IMR-90 (cell line): Measurements from ENCODE around the gene SDC1. TPM values are rescaled to one million over a fixed set of nuclear protein-coding genes. Genes with fewer than 3 reads are reported as not detected.

Experiments
- ATAC-seq: fragments of 200-7000 bp; cut with Tn5 transposase; 2 replicates; pipeline ENCODE4 v1.9.1; 2020; ENCODE audit warnings: low read depth, mild to moderate bottlenecking, moderate library complexity
- BruUV-seq: library from RNA; stranded (reverse); fragments of 400-500 nt; replicated peaks from 2 replicates; lab custom pipeline; 2021; lab: Mats Ljungman, UMichigan
- CTCF ChIA-PET: fragments of 300-600 bp; formaldehyde crosslinking; extraction: SDS; loops from one replicate; lab custom pipeline; 2021; ENCODE audit warnings: antibody characterized with exemption; lab: Yijun Ruan, JAX
- POLR2A ChIA-PET: fragments of 300-600 bp; sonication (Branson Sonifier 250); formaldehyde crosslinking; loops from one replicate; lab custom pipeline; 2022; ENCODE audit warnings: antibody characterized with exemption; ENCODE audit not compliant: unreplicated experiment; lab: Charles Lee
- DNase-seq: peaks from one replicate; pipeline ENCODE4 v3.0.0; 2013
- H2AFZ ChIP-seq: replicated peaks from 2 replicates; pipeline ENCODE3; 2013; ENCODE audit warnings: low read length, mild to moderate bottlenecking; ENCODE audit not compliant: poor library complexity
- H2AK5ac ChIP-seq: 2 replicates; pipeline ENCODE4 v1.6.1; 2013; ENCODE audit warnings: low read depth, low read length, inconsistent platforms
- H2AK9ac ChIP-seq: replicated peaks from 2 replicates; pipeline ENCODE3; 2013; ENCODE audit warnings: mild to moderate bottlenecking, low read depth, low read length, moderate library complexity; ENCODE audit not compliant: poor library complexity
- H2BK120ac ChIP-seq: 2 replicates; pipeline ENCODE4 v1.6.1; 2013; ENCODE audit warnings: low read depth, low read length, inconsistent platforms
- H2BK15ac ChIP-seq: 3 replicates; pipeline ENCODE4 v1.6.1; 2013; ENCODE audit warnings: low read depth, low read length, inconsistent platforms
- H2BK20ac ChIP-seq: 2 replicates; pipeline ENCODE4 v1.6.1; 2013; ENCODE audit warnings: low read depth, mild to moderate bottlenecking, inconsistent platforms, low read length, moderate library complexity
- H2BK5ac ChIP-seq: 2 replicates; pipeline ENCODE4 v1.6.1; 2013; ENCODE audit warnings: mild to moderate bottlenecking, low read depth, low read length, inconsistent platforms; ENCODE audit not compliant: poor library complexity, severe bottlenecking
- H3K14ac ChIP-seq: replicated peaks from 2 replicates; pipeline ENCODE4 v1.6.1; 2013; ENCODE audit warnings: low read depth, low read length, inconsistent platforms
- H3K18ac ChIP-seq: 2 replicates; pipeline ENCODE4 v1.6.1; 2013; ENCODE audit warnings: low read depth, low read length, control low read depth
- H3K23ac ChIP-seq: 2 replicates; pipeline ENCODE4 v1.6.1; 2013; ENCODE audit warnings: low read depth, low read length, inconsistent platforms
- H3K27ac ChIP-seq: 2 replicates; pipeline ENCODE4 v1.5.1; 2013; ENCODE audit warnings: mild to moderate bottlenecking, control low read depth, low read length; ENCODE audit not compliant: insufficient read depth
- H3K27me3 ChIP-seq: 2 replicates; pipeline ENCODE4 v1.6.1; 2013; ENCODE audit warnings: low read length; ENCODE audit not compliant: control insufficient read depth, insufficient read depth
- H3K36me3 ChIP-seq: 2 replicates; pipeline ENCODE4 v1.6.1; 2013; ENCODE audit warnings: low read length, mixed read lengths; ENCODE audit not compliant: control insufficient read depth, insufficient read depth
- H3K4ac ChIP-seq: 2 replicates; pipeline ENCODE4 v1.6.1; 2013; ENCODE audit warnings: low read depth, low read length, inconsistent platforms
- H3K4me1 ChIP-seq: 2 replicates; pipeline ENCODE4 v1.6.1; 2013; ENCODE audit warnings: low read length, mixed read lengths; ENCODE audit not compliant: control insufficient read depth, insufficient read depth
- H3K4me2 ChIP-seq: 2 replicates; pipeline ENCODE4 v1.6.1; 2013; ENCODE audit warnings: low read depth, mild to moderate bottlenecking, control low read depth, low read length, moderate library complexity
- H3K4me3 ChIP-seq: 2 replicates; pipeline ENCODE4 v1.5.1; 2013; ENCODE audit warnings: low read depth, mild to moderate bottlenecking, control low read depth, low read length, moderate library complexity; ENCODE audit not compliant: insufficient read depth
- H3K56ac ChIP-seq: 2 replicates; pipeline ENCODE4 v1.6.1; 2013; ENCODE audit warnings: low read length, inconsistent platforms; ENCODE audit not compliant: insufficient read depth; ENCODE audit errors: extremely low read depth
- H3K79me1 ChIP-seq, 2 experiments: 2 replicates each; pipeline ENCODE4 v1.6.1; 2013; ENCODE audit warnings: low read length in 2 of 2, inconsistent platforms in 1 of 2, low read depth in 1 of 2
- H3K9ac ChIP-seq: 2 replicates; pipeline ENCODE4 v1.6.1; 2013; ENCODE audit warnings: low read depth, low read length, control low read depth
- H3K9me1 ChIP-seq: 2 replicates; pipeline ENCODE4 v1.6.1; 2013; ENCODE audit warnings: low read length, inconsistent platforms; ENCODE audit not compliant: insufficient read depth
- H3K9me3 ChIP-seq: 2 replicates; pipeline ENCODE4 v1.6.1; 2013; ENCODE audit warnings: low read length; ENCODE audit not compliant: control insufficient read depth, insufficient read depth
- H4K20me1 ChIP-seq: 2 replicates; pipeline ENCODE4 v1.6.1; 2013; ENCODE audit warnings: low read length, inconsistent platforms; ENCODE audit not compliant: insufficient read depth
- H4K5ac ChIP-seq: 2 replicates; pipeline ENCODE4 v1.6.1; 2013; ENCODE audit warnings: mild to moderate bottlenecking, low read depth, low read length, control low read depth
- H4K8ac ChIP-seq, 2 experiments: 2 replicates each; pipeline ENCODE4 v1.6.1; 2013; ENCODE audit warnings: low read depth in 2 of 2, low read length in 2 of 2, control low read depth in 1 of 2, inconsistent platforms in 1 of 2
- H4K91ac ChIP-seq: 2 replicates; pipeline ENCODE4 v1.6.1; 2013; ENCODE audit warnings: low read depth, low read length, inconsistent platforms; ENCODE audit not compliant: insufficient read depth
- BHLHE40 ChIP-seq: fragments of 150-350 bp; IDR thresholded peaks from 2 replicates; pipeline ENCODE4 v1.6.1; 2016; ENCODE audit warnings: mild to moderate bottlenecking, low read depth, low read length
- CEBPB ChIP-seq: IDR thresholded peaks from 2 replicates; pipeline ENCODE4 v1.6.1; 2012; ENCODE audit warnings: low read depth, low read length, improper control_type of control experiment
- CHD1 ChIP-seq: IDR thresholded peaks from 2 replicates; pipeline ENCODE4 v1.6.1; 2012; ENCODE audit warnings: low read depth, low read length, improper control_type of control experiment
- CTCF ChIP-seq: conservative IDR thresholded peaks from 2 replicates; pipeline ENCODE4 v1.5.1; 2012; ENCODE audit warnings: mild to moderate bottlenecking, low read depth, low read length, improper control_type of control experiment
- ELK1 ChIP-seq: fragments of 150-350 bp; IDR thresholded peaks from 2 replicates; pipeline ENCODE4 v1.6.1; 2016; ENCODE audit warnings: low read depth, mild to moderate bottlenecking, low read length, moderate library complexity, borderline replicate concordance
- FOS ChIP-seq: fragments of 150-350 bp; IDR thresholded peaks from 2 replicates; pipeline ENCODE4 v1.6.1; 2016; ENCODE audit warnings: low read depth, low read length
- MAFK ChIP-seq: IDR thresholded peaks from 2 replicates; pipeline ENCODE4 v1.6.1; 2012; ENCODE audit warnings: low read depth, low read length, improper control_type of control experiment
- MAZ ChIP-seq: IDR thresholded peaks from 2 replicates; pipeline ENCODE4 v1.6.1; 2012; ENCODE audit warnings: low read depth, mild to moderate bottlenecking, low read length, improper control_type of control experiment, moderate library complexity, borderline replicate concordance
- MXI1 ChIP-seq: IDR thresholded peaks from 2 replicates; pipeline ENCODE4 v1.6.1; 2012; ENCODE audit warnings: low read depth, mild to moderate bottlenecking, low read length, moderate library complexity, borderline replicate concordance
- NFE2L2 ChIP-seq: fragments of 150-350 bp; IDR thresholded peaks from 2 replicates; pipeline ENCODE4 v1.6.1; 2016; ENCODE audit warnings: low read depth, mild to moderate bottlenecking, low read length
- POLR2A ChIP-seq: IDR thresholded peaks from 2 replicates; pipeline ENCODE4 v1.6.1; 2012; ENCODE audit warnings: mild to moderate bottlenecking, low read depth, low read length
- RAD21 ChIP-seq: IDR thresholded peaks from 2 replicates; pipeline ENCODE4 v1.6.1; 2012; ENCODE audit warnings: low read length, improper control_type of control experiment
- RCOR1 ChIP-seq: IDR thresholded peaks from 2 replicates; pipeline ENCODE4 v1.6.1; 2012; ENCODE audit warnings: mild to moderate bottlenecking, low read length, improper control_type of control experiment; ENCODE audit not compliant: insufficient replicate concordance
- RFX5 ChIP-seq: IDR thresholded peaks from 2 replicates; pipeline ENCODE4 v1.8.0; 2012; ENCODE audit warnings: low read depth, mild to moderate bottlenecking, low read length, moderate library complexity
- SMC3 ChIP-seq: fragments of 150-350 bp; IDR thresholded peaks from 2 replicates; pipeline ENCODE4 v1.6.1; 2016; ENCODE audit warnings: low read depth, mild to moderate bottlenecking, antibody characterized with exemption, low read length, moderate library complexity
- USF2 ChIP-seq: fragments of 150-350 bp; IDR thresholded peaks from 2 replicates; pipeline ENCODE4 v1.6.1; 2017; ENCODE audit warnings: mild to moderate bottlenecking, antibody characterized with exemption, low read length, low read depth
- WGBS, 2 experiments: methylation state at CpG; one replicate each; pipeline versions ENCODE4 v1.1.5 to v1.1.7; 2013; ENCODE audit warnings: missing lambda C conversion rate in 2 of 2; ENCODE audit not compliant: insufficient read length in 1 of 2; ENCODE audit errors: extremely low coverage in 2 of 2; 5-methylcytosine and 5-hydroxymethylcytosine counted together
- dilution Hi-C: fragments of 300-500 bp; cut with HindIII; formaldehyde crosslinking; loops from one replicate; pipeline ENCODE4 v1.14.3; 2018; ENCODE audit warnings: low sequenced_read_pairs; ENCODE audit not compliant: unreplicated experiment
- in situ Hi-C: fragments of 300-500 bp; cut with MboI; formaldehyde crosslinking; loops from 3 replicates; pipeline ENCODE4 v1.14.3; 2019; ENCODE audit warnings: low sequenced_read_pairs, inconsistent platforms, mixed read lengths
- intact Hi-C: fragments of 100-400 bp; cut with micrococcal nuclease; formaldehyde crosslinking; loops from 2 replicates; pipeline ENCODE4 v1.10.0; 2022
- polyA plus RNA-seq, 3 experiments: library from polyadenylated mRNA; depleted of rRNA; stranded (reverse); fragments of >200 nt; gene quantifications; 2 replicates each; pipeline ENCODE4 v1.2.3, GENCODE V29; 2012; ENCODE audit warnings: low replicate concordance in 1 of 3
- total RNA-seq: library from RNA; depleted of rRNA; stranded (reverse); fragments of >200 nt; gene quantifications from 2 replicates; pipeline ENCODE4 v1.2.3, GENCODE V29; 2012

Gene SDC1
- total and polyA plus RNA-seq, 2 of the 4 experiments (the other 2 are of a cell fraction): 22.0 to 28.3 TPM

- H3K14ac ChIP-seq: no peak overlapping the region
Measured at GRCh38 chr2:20173064-20173463, 51.9 kb downstream of the SDC1 start.

More at GRCh38 chr2:20173064-20173463, 51.9 kb downstream of the SDC1 start:
- H3K4me1 ChIP-seq: no peaks in the 10 kb centered on the region
- no peak overlapping the region for H4K91ac ChIP-seq
- WGBS, 2 experiments: 90% methylated on average over 2 of the region's 5 CpGs; no CpG with 5 or more reads in 1 of the 2 experiments
- H3K4me2 ChIP-seq: no peak overlapping the region
- H4K5ac ChIP-seq: no peak overlapping the region
- no peak overlapping the region for H3K23ac ChIP-seq
- intact Hi-C loops: no loop called here
- TF ChIP-seq CEBPB (no peak), ELK1 (no peak), MAZ (no peak), FOS (no peak), RAD21 (no peak), USF2 (no peak), MXI1 (no peak), CHD1 (no peak), RFX5 (no peak), NFE2L2 (no peak), POLR2A (no peak), CTCF (no peak), RCOR1 (no peak), SMC3 (no peak), BHLHE40 (no peak), MAFK (no peak)
- no peak overlapping the region for H2BK15ac ChIP-seq
- ChIA-PET POLR2A (no interaction called here), CTCF (no interaction called here)
- H4K8ac ChIP-seq: no peak overlapping the region
- H2BK5ac ChIP-seq: no peak overlapping the region
- no peak overlapping the region for H2BK120ac ChIP-seq
- DNase-seq: no peak
- H3K9ac ChIP-seq: no peak overlapping the region
- no peak overlapping the region for H2AFZ ChIP-seq
- H2AK5ac ChIP-seq: no peak overlapping the region
- H3K27ac ChIP-seq: no peak overlapping the region
- peaks cover 2% of the 10 kb centered on the region; the same call in 1 of the 2 replicates for H3K9me1 ChIP-seq
- ATAC-seq: no peak
- H3K36me3 ChIP-seq: no peaks in the 10 kb centered on the region
- H2AK9ac ChIP-seq: no peak overlapping the region
- no peaks in the 10 kb centered on the region for H3K9me3 ChIP-seq
- no peak overlapping the region for H3K4me3 ChIP-seq
- no peaks in the 10 kb centered on the region for H3K79me1 ChIP-seq
- in situ Hi-C loops: no loop called here
- dilution Hi-C loops: no loop called here
- H3K27me3 ChIP-seq: 0 out of 2 replicates have a peak, but pooled peaks cover 3% of the 10 kb centered on the region
- H3K4ac ChIP-seq: no peak overlapping the region
- no peak overlapping the region for H2BK20ac ChIP-seq
- H3K56ac ChIP-seq: no peak overlapping the region
- BruUV-seq: no TSS peak
- H4K20me1 ChIP-seq: no peaks in the 10 kb centered on the region
- no peak overlapping the region for H3K18ac ChIP-seq
